GM12878 (cell line): Measurements from ENCODE around the gene ADK. TPM values are rescaled to one million over a fixed set of nuclear protein-coding genes. Genes with fewer than 3 reads are reported as not detected.

Experiments used
- ATAC-seq: fragments of 200-7000 bp; cut with Tn5 transposase; 3 replicates; pipeline ENCODE4 v1.9.1; 2020; ENCODE audit warnings: mild to moderate bottlenecking, moderate library complexity
- BruUV-seq: library from RNA; stranded (reverse); fragments of 400-500 nt; replicated peaks from 2 replicates; lab custom pipeline; 2021; lab: Mats Ljungman, UMichigan
- CTCF ChIA-PET: fragments of 300-600 bp; sonication (Branson Sonifier 250); formaldehyde crosslinking; extraction: SDS; loops from one replicate; lab custom pipeline; 2021; ENCODE audit warnings: inconsistent platforms; lab: Yijun Ruan, JAX
- POLR2A ChIA-PET: fragments of 350-600 bp; formaldehyde crosslinking; extraction: SDS; loops from one replicate; lab custom pipeline; 2021; ENCODE audit warnings: inconsistent platforms; lab: Charles Lee
- RAD21 ChIA-PET: fragments of 300-600 bp; sonication (Branson Sonifier 250); formaldehyde crosslinking; loops from one replicate; lab custom pipeline; 2023; ENCODE audit warnings: antibody characterized with exemption; ENCODE audit not compliant: unreplicated experiment; lab: Charles Lee
- SMC1A ChIA-PET: fragments of 300-600 bp; sonication (Branson Sonifier 250); formaldehyde crosslinking; loops from one replicate; lab custom pipeline; 2023; ENCODE audit not compliant: unreplicated experiment, uncharacterized antibody; lab: Charles Lee
- DNase-seq: peaks from one replicate; pipeline ENCODE4 v3.0.0-alpha.2; 2011; ENCODE audit warnings: low read depth, low spot score
- FAIRE-seq: peaks from 3 replicates; lab custom pipeline; 2011; peaks lifted over from hg19 to GRCh38; lab: Jason Lieb, UNC
- H2AFZ ChIP-seq: 2 replicates; pipeline ENCODE4 v1.6.0; 2011; ENCODE audit warnings: low read depth, low read length, control low read depth; ENCODE audit not compliant: control insufficient read depth
- H3K27ac ChIP-seq: 2 replicates; pipeline ENCODE4 v1.5.1; 2011; ENCODE audit warnings: control low read depth; ENCODE audit not compliant: control insufficient read depth, insufficient read depth
- H3K27me3 ChIP-seq, 2 experiments: replicated peaks in 1 of 2; 2 replicates each; pipeline versions ENCODE4 v1.6.0 to v1.6.1; 2011; ENCODE audit warnings: low read length in 1 of 2; ENCODE audit not compliant: control insufficient read depth in 2 of 2, insufficient read depth in 2 of 2
- H3K36me3 ChIP-seq, 2 experiments: 2 replicates each; pipeline ENCODE4 v1.5.1; 2011; ENCODE audit warnings: low read length in 1 of 2; ENCODE audit not compliant: control insufficient read depth in 2 of 2, insufficient read depth in 2 of 2
- H3K4me1 ChIP-seq: 2 replicates; pipeline ENCODE4 v1.6.1; 2011; ENCODE audit warnings: mild to moderate bottlenecking, low read length, moderate library complexity, mixed read lengths; ENCODE audit not compliant: control insufficient read depth, insufficient read depth
- H3K4me2 ChIP-seq: 2 replicates; pipeline ENCODE4 v1.6.0; 2011; ENCODE audit warnings: control low read depth; ENCODE audit not compliant: control insufficient read depth, insufficient read depth
- H3K4me3 ChIP-seq: fragments of 200-600 bp; sonication (generic); 2 replicates; pipeline ENCODE4 v1.5.1; 2016
- H3K79me2 ChIP-seq: 2 replicates; pipeline ENCODE4 v1.6.0; 2011; ENCODE audit warnings: low read length; ENCODE audit not compliant: control insufficient read depth, insufficient read depth
- H3K9ac ChIP-seq: 2 replicates; pipeline ENCODE4 v1.8.0; 2011; ENCODE audit warnings: low read length, control low read depth, mixed read lengths; ENCODE audit not compliant: control insufficient read depth, insufficient read depth
- H3K9me3 ChIP-seq: replicated peaks from 3 replicates; pipeline ENCODE4 v1.5.1; 2011; ENCODE audit warnings: mild to moderate bottlenecking, low read length; ENCODE audit not compliant: control insufficient read depth, insufficient read depth
- H4K20me1 ChIP-seq: 2 replicates; pipeline ENCODE4 v1.6.0; 2011; ENCODE audit not compliant: control insufficient read depth, insufficient read depth
- CUX1 ChIP-seq: IDR thresholded peaks from 2 replicates; pipeline ENCODE4 v1.6.1; 2012; ENCODE audit warnings: improper control_type of control experiment, low read depth, low read length; ENCODE audit not compliant: insufficient replicate concordance
- ESRRA ChIP-seq: IDR thresholded peaks from 2 replicates; pipeline ENCODE4 v1.6.1; 2012; ENCODE audit warnings: mild to moderate bottlenecking, low read length, improper control_type of control experiment
- IKZF1 ChIP-seq: fragments of 450-650 bp; conservative IDR thresholded peaks from 2 replicates; pipeline ENCODE4 v1.6.1; 2017; ENCODE audit warnings: antibody characterized with exemption, mild to moderate bottlenecking
- IRF4 ChIP-seq: IDR thresholded peaks from 2 replicates; pipeline ENCODE4 v1.6.1; 2011; ENCODE audit warnings: low read depth, low read length
- RAD51 ChIP-seq: fragments of 450-650 bp; IDR thresholded peaks from 2 replicates; pipeline ENCODE4 v1.6.1; 2016; ENCODE audit warnings: moderate library complexity, mild to moderate bottlenecking, inconsistent platforms
- USF1 ChIP-seq: IDR thresholded peaks from 2 replicates; pipeline ENCODE4 v1.6.1; 2011; ENCODE audit warnings: borderline replicate concordance, low read depth, mild to moderate bottlenecking, moderate library complexity, mixed read lengths, low read length; ENCODE audit not compliant: insufficient read depth; ENCODE audit errors: extremely low read length
- USF2 ChIP-seq: IDR thresholded peaks from 2 replicates; pipeline ENCODE4 v1.6.1; 2011; ENCODE audit warnings: low read depth, low read length, improper control_type of control experiment, borderline replicate concordance
- YY1 ChIP-seq: IDR thresholded peaks from 2 replicates; pipeline ENCODE4 v1.6.1; 2011; ENCODE audit warnings: low read depth, mild to moderate bottlenecking, low read length
- WGBS: methylation state at CpG from one replicate; pipeline ENCODE4 v1.1.6; 2016; ENCODE audit warnings: low lambda C conversion rate; ENCODE audit not compliant: insufficient replicate concordance, insufficient coverage; ENCODE audit errors: missing lambda C conversion rate; 5-methylcytosine and 5-hydroxymethylcytosine counted together
- in situ Hi-C: fragments of 300-500 bp; cut with MboI; formaldehyde crosslinking; loops from 9 replicates; pipeline ENCODE4 v1.14.3; 2018; ENCODE audit warnings: mixed read lengths
- intact Hi-C: fragments of 100-400 bp; cut with micrococcal nuclease; formaldehyde crosslinking; loops from one replicate; pipeline ENCODE4 v1.14.2; 2022; ENCODE audit not compliant: unreplicated experiment
- polyA plus RNA-seq, 11 experiments: library from polyadenylated mRNA; depleted of rRNA in 4 of 11; unstranded in 6 of 11; stranded (reverse) in 5 of 11; fragments of >200 nt; fragmentation: Nextera tagmentation in 4 of 11; fragmentation: Illumina TruSeq in 1 of 11; extraction: Ambion mirVana in 4 of 11; extraction: Trizol in 1 of 11; gene quantifications; 1 replicate in 1 of 11; 2 replicates in 10 of 11; pipeline versions ENCODE4 v1.2.1 to v1.2.3, GENCODE V29; 2011 to 2016; ENCODE audit warnings: inconsistent platforms in 2 of 11, missing spikeins in 2 of 11, low read depth in 1 of 11
- total RNA-seq, 4 experiments: library from RNA; depleted of rRNA in 3 of 4; stranded (reverse); fragments of >200 nt in 3 of 4; fragmentation: Illumina TruSeq in 1 of 4; extraction: Trizol in 1 of 4; gene quantifications; 2 replicates each; pipeline versions ENCODE4 v1.2.1 to v1.2.3, GENCODE V29; 2013 to 2021
- TF ChIP-seq, protein P1 (sequence below): IDR thresholded peaks from 2 replicates; pipeline ENCODE4 v1.6.1; 2012; ENCODE audit warnings: low read depth, low read length, improper control_type of control experiment

The ADK gene
- total and polyA plus RNA-seq, 10 of the 15 experiments (the other 5 are each of a cell fraction or from before 2014, with no cell fraction given) = 42.0 to 151 (median 81.6) TPM

DNA sequence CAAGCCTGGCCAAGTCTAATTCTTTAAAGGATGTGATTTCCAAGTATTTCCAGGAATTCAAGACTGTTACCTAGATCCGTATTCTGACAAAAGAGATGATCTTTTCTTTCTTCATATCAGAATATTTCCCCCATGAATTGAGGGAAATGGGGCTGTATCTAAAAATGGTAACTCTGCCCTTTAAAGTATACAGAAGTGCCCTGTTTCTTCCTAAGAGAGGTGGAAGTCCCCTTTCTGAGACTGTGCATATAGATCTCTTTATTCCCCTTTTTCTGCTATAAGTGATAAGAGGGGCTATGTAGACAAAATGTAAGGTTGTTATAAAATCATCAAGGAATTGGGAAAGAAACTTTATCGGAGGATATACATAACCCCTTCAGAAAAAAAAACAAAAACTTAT is 388.3 kb downstream of the ADK start:
- no peak overlapping the region for H3K4me2 ChIP-seq
- H3K4me3 ChIP-seq = no peak overlapping the region
- ChIA-PET CTCF (no interaction called here), POLR2A (no interaction called here), RAD21 (no interaction called here), SMC1A (no interaction called here)
- ATAC-seq (no peak), DNase-seq (no peak), FAIRE-seq (no peak)
- H3K36me3 ChIP-seq = no peaks in the 10 kb centered on the region
- H3K27ac ChIP-seq = no peak overlapping the region
- intact Hi-C loops = no loop called here
- in situ Hi-C loops = no loop called here
- no peaks in the 10 kb centered on the region for H3K9me3 ChIP-seq
- BruUV-seq = no TSS peak
- TF ChIP-seq USF2 = no peak
- TF ChIP-seq YY1 = no peak
- H2AFZ ChIP-seq = no peak overlapping the region
- no peaks in the 10 kb centered on the region for H3K27me3 ChIP-seq
- no peaks in the 10 kb centered on the region for H3K79me2 ChIP-seq
- no peaks in the 10 kb centered on the region for H4K20me1 ChIP-seq
- no peak overlapping the region for H3K9ac ChIP-seq
- no peaks in the 10 kb centered on the region for H3K4me1 ChIP-seq
- 90% methylated on average over 2 of the region's 2 CpGs for WGBS

- DNase-seq (no peak), FAIRE-seq (no peak), ATAC-seq (no peak)
- H3K9ac ChIP-seq = no peak overlapping the region
- no peak overlapping the region for H3K4me2 ChIP-seq
- H3K79me2 ChIP-seq = no peaks in the 10 kb centered on the region
- no peaks in the 10 kb centered on the region for H3K36me3 ChIP-seq
- BruUV-seq = no TSS peak
- CTCF ChIA-PET = interaction anchor here (0.6 kb wide), 1 partner anchor 198 kb away, joined by 3 read pairs; no protein-coding TSS in a partner anchor
- H3K27me3 ChIP-seq = no peaks in the 10 kb centered on the region
- H3K4me3 ChIP-seq = no peak overlapping the region
- in situ Hi-C loops (no loop called here), intact Hi-C loops (no loop called here)
- no peak overlapping the region for H2AFZ ChIP-seq
- 90% methylated on average over 1 of the region's 1 CpG for WGBS
- no peaks in the 10 kb centered on the region for H4K20me1 ChIP-seq
- no peaks in the 10 kb centered on the region for H3K9me3 ChIP-seq
- H3K4me1 ChIP-seq = no peaks in the 10 kb centered on the region
- no peak overlapping the region for H3K27ac ChIP-seq
- SMC1A ChIA-PET = no interaction called here
- RAD21 ChIA-PET = no interaction called here
- POLR2A ChIA-PET = no interaction called here
- TF ChIP-seq USF1 (no peak), CUX1 (no peak), RAD51 (no peak), ESRRA (no peak), IKZF1 (no peak), IRF4 (no peak)
- TF ChIP-seq, protein P1, sequence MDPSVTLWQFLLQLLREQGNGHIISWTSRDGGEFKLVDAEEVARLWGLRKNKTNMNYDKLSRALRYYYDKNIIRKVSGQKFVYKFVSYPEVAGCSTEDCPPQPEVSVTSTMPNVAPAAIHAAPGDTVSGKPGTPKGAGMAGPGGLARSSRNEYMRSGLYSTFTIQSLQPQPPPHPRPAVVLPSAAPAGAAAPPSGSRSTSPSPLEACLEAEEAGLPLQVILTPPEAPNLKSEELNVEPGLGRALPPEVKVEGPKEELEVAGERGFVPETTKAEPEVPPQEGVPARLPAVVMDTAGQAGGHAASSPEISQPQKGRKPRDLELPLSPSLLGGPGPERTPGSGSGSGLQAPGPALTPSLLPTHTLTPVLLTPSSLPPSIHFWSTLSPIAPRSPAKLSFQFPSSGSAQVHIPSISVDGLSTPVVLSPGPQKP = no peak
Measured at GRCh38 chr10:74541375-74541774, 390.4 kb downstream of the ADK start.
